ENCODE data around the gene SPINK1.

- TF ChIP-seq EGR1 (IDR thresholded peaks at IDR 0.05; ENCODE audit: low read depth) (no peak), CTCF (IDR thresholded peaks at IDR 0.05 in 2 of 3, conservative IDR thresholded peaks at IDR 0.05 in 1 of 3; ENCODE audit: borderline replicate concordance in 1 of 3, insufficient read depth in 1 of 3, low read depth in 2 of 3, low read length in 2 of 3) (no peak), REST (IDR thresholded peaks at IDR 0.05; ENCODE audit: low read depth) (no peak), POLR2A (IDR thresholded peaks at IDR 0.05; ENCODE audit: borderline replicate concordance, extremely low read depth, insufficient read depth, insufficient read length) (no peak), ZBTB33 (IDR thresholded peaks at IDR 0.05; ENCODE audit: extremely low read depth, insufficient replicate concordance, low read length) (no peak), YY1 (IDR thresholded peaks at IDR 0.05; ENCODE audit: extremely low read depth, insufficient replicate concordance, low read depth, low read length) (no peak), SRF (IDR thresholded peaks at IDR 0.05; ENCODE audit: low read depth) (no peak), SIN3A (IDR thresholded peaks at IDR 0.05; ENCODE audit: low read depth) (no peak)
Observed at GRCh38 chr5:147821766-147822165, 9.7 kb downstream of the SPINK1 start.
